ENCODE results near the gene UBL3. TPM values are rescaled to one million over a fixed set of nuclear protein-coding genes. Genes with fewer than 3 reads are reported as not detected.

Gene UBL3
- total RNA-seq, 1 donor from 2014 or later: 37.7 TPM

GRCh38 chr13:29888306-29888705 is 37.9 kb upstream of the UBL3 start:
- H3K36me3 Mint-ChIP-seq: no peaks in the 10 kb centered on the region
- peaks cover 4% of the 10 kb centered on the region for H3K9me3 Mint-ChIP-seq
- H3K27me3 Mint-ChIP-seq: no peaks in the 10 kb centered on the region
- no peak overlapping the region for H3K27ac Mint-ChIP-seq
- no peak overlapping the region for H3K4me3 Mint-ChIP-seq
- TF ChIP-seq CTCF (conservative IDR thresholded peaks at IDR 0.05): no peak
- peaks cover 37% of the 10 kb centered on the region for H3K4me1 Mint-ChIP-seq (ENCODE audit: unreplicated experiment)
- no peak for DNase-seq (ENCODE audit: extremely low spot score, unreplicated experiment)

GRCh38 chr13:29887686-29888085 is 37.3 kb upstream of the UBL3 start:
- no peak for TF ChIP-seq CTCF (conservative IDR thresholded peaks at IDR 0.05)
- no peaks in the 10 kb centered on the region for H3K27me3 Mint-ChIP-seq
- peaks cover 36% of the 10 kb centered on the region for H3K4me1 Mint-ChIP-seq (ENCODE audit: unreplicated experiment)
- no peak overlapping the region for H3K4me3 Mint-ChIP-seq
- peaks cover 4% of the 10 kb centered on the region for H3K9me3 Mint-ChIP-seq
- H3K27ac Mint-ChIP-seq: no peak overlapping the region
- no peaks in the 10 kb centered on the region for H3K36me3 Mint-ChIP-seq
- no peak for DNase-seq (ENCODE audit: extremely low spot score, unreplicated experiment)

- Mint-ChIP-seq H3K9me3 (peaks cover 4% of the 10 kb centered on the region), H3K36me3 (no peaks in the 10 kb centered on the region), H3K4me1 (ENCODE audit: unreplicated experiment) (peaks cover 30% of the 10 kb centered on the region), H3K4me3 (no peak overlapping the region), H3K27me3 (no peaks in the 10 kb centered on the region), H3K27ac (no peak overlapping the region)
- DNase-seq (ENCODE audit: extremely low spot score, unreplicated experiment): no peak
- no peak for TF ChIP-seq CTCF (conservative IDR thresholded peaks at IDR 0.05)
Measured at GRCh38 chr13:29887030-29887557, 36.7 kb upstream of the UBL3 start.

GRCh38 chr13:29886446-29886845 is 36.0 kb upstream of the UBL3 start:
- TF ChIP-seq CTCF (conservative IDR thresholded peaks at IDR 0.05): no peak
- Mint-ChIP-seq H3K27ac (no peak overlapping the region), H3K36me3 (no peaks in the 10 kb centered on the region), H3K4me1 (ENCODE audit: unreplicated experiment) (peaks cover 28% of the 10 kb centered on the region), H3K9me3 (peaks cover 4% of the 10 kb centered on the region), H3K27me3 (no peaks in the 10 kb centered on the region), H3K4me3 (no peak overlapping the region)
- no peak for DNase-seq (ENCODE audit: extremely low spot score, unreplicated experiment)

GRCh38 chr13:29885989-29886388 is 35.6 kb upstream of the UBL3 start:
- peaks cover 28% of the 10 kb centered on the region for H3K4me1 Mint-ChIP-seq (ENCODE audit: unreplicated experiment)
- no peaks in the 10 kb centered on the region for H3K27me3 Mint-ChIP-seq
- DNase-seq (ENCODE audit: extremely low spot score, unreplicated experiment): no peak
- no peak overlapping the region for H3K27ac Mint-ChIP-seq
- H3K9me3 Mint-ChIP-seq: peaks cover 4% of the 10 kb centered on the region
- no peak overlapping the region for H3K4me3 Mint-ChIP-seq
- no peak for TF ChIP-seq CTCF (conservative IDR thresholded peaks at IDR 0.05)
- H3K36me3 Mint-ChIP-seq: no peaks in the 10 kb centered on the region
